ENCODE results near the gene SPAG9.

- TF ChIP-seq CTCF (IDR thresholded peaks at IDR 0.05 in 8 of 11, conservative IDR thresholded peaks at IDR 0.05 in 3 of 11) (no peak), POLR2AphosphoS5 (IDR thresholded peaks at IDR 0.05) (no peak), POLR2A (IDR thresholded peaks at IDR 0.05) (no peak)
These were observed 68.4 kb downstream of the SPAG9 start for GRCh38 chr17:51052235-51052634.
